ENCODE measurements around the gene COL4A3. TPM values are rescaled to one million over a fixed set of nuclear protein-coding genes. Genes with fewer than 3 reads are reported as not detected.

COL4A3 gene
- polyA plus RNA-seq, 6 donors from 2014 or later, result 0.07 to 0.77 (median 0.23) TPM; not detected in 1

DNA sequence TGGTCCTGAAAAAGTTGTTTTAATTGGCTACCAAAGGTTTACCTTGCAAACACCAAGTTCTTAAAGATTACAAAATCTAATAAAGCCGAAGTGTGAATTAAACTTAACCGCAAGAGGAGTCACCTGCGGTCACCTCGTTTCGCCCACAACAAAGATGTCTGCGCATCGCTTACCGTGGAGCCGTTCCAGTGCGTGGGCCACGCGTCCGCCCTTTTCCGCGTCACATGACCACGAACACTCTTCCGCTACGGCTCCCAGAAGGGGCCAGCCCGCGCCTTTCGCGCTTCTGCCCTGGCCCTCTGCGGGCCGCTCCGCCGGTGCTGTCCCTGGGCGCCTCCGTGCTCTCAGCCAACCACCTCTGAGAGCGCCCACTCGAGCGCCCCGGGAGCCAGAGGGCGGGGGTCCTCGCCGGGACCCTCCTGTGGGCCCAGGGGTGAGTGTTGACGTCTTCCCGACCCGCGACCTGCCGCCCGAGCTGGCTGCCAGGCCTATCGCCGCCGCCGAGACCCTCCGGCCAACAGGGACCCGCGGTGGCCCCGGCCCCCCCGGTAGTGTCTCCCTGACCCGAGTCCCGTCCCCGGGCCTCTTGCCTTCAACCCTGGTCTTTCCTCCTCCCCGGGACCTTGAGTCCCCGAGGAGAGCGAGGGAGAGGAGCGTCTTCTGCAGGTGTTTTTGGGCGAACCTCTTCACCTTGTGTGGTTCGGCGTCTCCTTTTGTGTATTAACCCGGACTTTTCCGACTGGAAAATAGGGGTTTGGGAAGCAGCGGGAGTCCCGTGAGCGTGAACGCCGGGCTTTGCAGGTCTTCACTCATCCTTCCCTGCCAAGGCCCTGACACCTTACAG, 160.8 kb downstream of the COL4A3 start, which contains the start of gene MFF:
TSS of gene MFF (plus strand) at position 257 of the 844 bp plus-strand sequence. CDS start 5,415 bp downstream, outside the sequence.
- peak within 1 kb of the TSS; percentile 86 to 95 (median 91) for H3K27ac Mint-ChIP-seq
- peaks cover 0 to 6% (median 0%) of the 10 kb centered on the region in 7 donors for H3K9me3 Mint-ChIP-seq
- DNase-seq (peak; percentile 91), ATAC-seq (ENCODE audit: low read depth in 2 of 2) (peak; percentile 98)
- peaks cover 6 to 15% (median 9%) of the 10 kb centered on the region in 3 donors for H3K27me3 Mint-ChIP-seq
- peak within 1 kb of the TSS; percentile 92 to 98 (median 96) for H3K4me3 Mint-ChIP-seq
- H3K36me3 Mint-ChIP-seq, result no peaks in the 10 kb centered on the region
- H3K4me1 Mint-ChIP-seq, result peaks cover 15 to 34% (median 33%) of the 10 kb centered on the region in 3 donors

DNA sequence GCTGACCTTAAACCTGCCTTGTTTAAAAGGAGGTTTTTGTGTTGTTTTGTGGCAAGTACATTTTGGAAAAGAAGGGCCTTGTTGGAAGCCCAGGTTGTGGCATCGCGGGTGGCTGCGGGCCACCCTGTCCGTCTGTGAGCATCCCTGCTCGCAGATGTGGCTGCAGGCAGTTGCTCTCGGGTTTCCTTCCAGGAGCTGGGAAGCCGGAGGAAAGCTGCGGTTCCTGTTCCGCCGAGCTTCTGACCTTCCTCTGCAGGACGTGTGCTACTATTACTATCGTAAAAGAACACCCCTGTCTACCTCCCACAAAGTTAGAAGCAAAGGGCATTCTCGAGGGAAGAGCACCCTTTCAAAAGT, 161.4 kb downstream of the COL4A3 start:
- Mint-ChIP-seq H3K27me3 (peaks cover 6 to 15% (median 9%) of the 10 kb centered on the region in 3 donors), H3K27ac (peak overlapping the region; percentile 80 to 92 (median 86)), H3K36me3 (no peaks in the 10 kb centered on the region), H3K9me3 (peaks cover 0 to 6% (median 0%) of the 10 kb centered on the region in 7 donors), H3K4me3 (peak overlapping the region; percentile 92 to 98 (median 96)), H3K4me1 (peaks cover 15 to 37% (median 33%) of the 10 kb centered on the region in 3 donors)
- DNase-seq, result no peak
- no peak for ATAC-seq (ENCODE audit: low read depth in 2 of 2)

DNA sequence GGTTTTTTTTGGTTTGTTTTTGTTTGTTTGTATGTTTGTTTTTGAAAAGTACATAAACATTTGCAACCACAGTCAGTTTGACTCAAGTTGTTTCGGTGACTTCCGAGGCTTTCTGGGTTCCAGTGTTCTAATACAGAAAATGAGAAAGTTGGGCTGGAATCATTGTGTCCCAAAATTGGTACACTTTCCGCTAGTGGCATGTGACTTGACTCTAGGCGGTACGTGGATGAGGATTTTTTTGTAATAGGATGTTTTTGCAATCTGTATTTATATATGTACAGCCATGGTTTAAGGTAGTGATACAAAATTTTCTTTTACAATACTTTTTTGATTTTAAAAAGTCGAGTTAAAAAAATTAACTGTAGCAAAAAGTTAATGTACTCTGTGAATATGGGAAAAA, 162.4 kb downstream of the COL4A3 start:
- peaks cover 0 to 2% (median 0%) of the 10 kb centered on the region in 7 donors for H3K9me3 Mint-ChIP-seq
- H3K27ac Mint-ChIP-seq, result peak overlapping the region in 1 of 6 donors; percentile 87
- no peak for ATAC-seq (ENCODE audit: low read depth in 2 of 2)
- no peak for DNase-seq
- H3K4me1 Mint-ChIP-seq, result peaks cover 15 to 37% (median 33%) of the 10 kb centered on the region in 3 donors
- peak overlapping the region in 6 of 8 donors; percentile 29 to 97 (median 96) for H3K4me3 Mint-ChIP-seq
- H3K36me3 Mint-ChIP-seq, result no peaks in the 10 kb centered on the region
- peaks cover 5 to 14% (median 9%) of the 10 kb centered on the region in 3 donors for H3K27me3 Mint-ChIP-seq

DNA sequence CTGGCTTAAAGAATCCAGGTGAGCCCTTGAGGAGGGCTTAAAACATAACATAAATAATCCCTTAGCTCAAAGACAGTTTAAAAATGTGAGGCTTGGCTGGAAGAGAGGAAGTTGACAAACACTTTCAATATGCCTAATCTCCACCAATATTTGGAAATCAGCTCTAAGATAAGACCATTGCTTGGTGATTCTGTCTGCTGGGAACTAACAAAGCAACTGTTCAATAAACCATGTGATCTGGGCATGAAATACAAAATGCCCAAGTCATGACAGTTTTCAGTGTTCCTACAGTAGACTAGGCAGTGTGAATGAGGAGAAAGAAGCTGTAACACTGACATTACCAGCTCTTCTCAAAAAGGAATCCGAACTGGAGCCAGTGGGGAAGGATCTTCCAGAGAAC, 171.3 kb downstream of the COL4A3 start:
- peaks cover 0 to 3% (median 0%) of the 10 kb centered on the region in 3 donors for H3K4me1 Mint-ChIP-seq
- DNase-seq (no peak), ATAC-seq (ENCODE audit: low read depth in 2 of 2) (no peak)
- no peak overlapping the region for H3K4me3 Mint-ChIP-seq
- H3K36me3 Mint-ChIP-seq, result peaks cover 17 to 29% of the 10 kb centered on the region in 2 donors
- H3K9me3 Mint-ChIP-seq, result no peaks in the 10 kb centered on the region
- H3K27me3 Mint-ChIP-seq, result no peaks in the 10 kb centered on the region
- H3K27ac Mint-ChIP-seq, result no peak overlapping the region

DNA sequence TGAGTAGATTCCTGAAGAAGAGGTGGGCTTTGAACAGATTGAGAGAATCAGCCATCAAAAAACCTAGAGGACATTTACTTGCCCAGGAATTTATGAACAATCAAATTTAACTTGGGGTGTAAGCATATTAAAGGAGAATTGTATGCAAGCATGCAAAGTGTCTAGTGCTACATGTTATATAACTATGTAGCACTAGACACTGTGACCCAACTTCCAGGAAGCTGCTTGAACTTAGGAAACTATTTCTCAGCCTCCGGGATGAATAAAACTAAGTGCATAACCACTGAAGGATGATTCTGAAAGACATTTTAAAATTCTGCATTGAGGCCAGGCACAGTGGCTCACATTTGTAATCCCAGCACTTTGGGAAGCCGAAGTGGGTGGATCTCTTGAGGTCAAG, 173.0 kb downstream of the COL4A3 start:
- no peak for DNase-seq
- ATAC-seq (ENCODE audit: low read depth in 2 of 2), result no peak
- peaks cover 0 to 3% (median 0%) of the 10 kb centered on the region in 3 donors for H3K4me1 Mint-ChIP-seq
- no peaks in the 10 kb centered on the region for H3K9me3 Mint-ChIP-seq
- peaks cover 13 to 29% of the 10 kb centered on the region in 2 donors for H3K36me3 Mint-ChIP-seq
- H3K4me3 Mint-ChIP-seq, result no peak overlapping the region
- H3K27me3 Mint-ChIP-seq, result no peaks in the 10 kb centered on the region
- no peak overlapping the region for H3K27ac Mint-ChIP-seq

DNA sequence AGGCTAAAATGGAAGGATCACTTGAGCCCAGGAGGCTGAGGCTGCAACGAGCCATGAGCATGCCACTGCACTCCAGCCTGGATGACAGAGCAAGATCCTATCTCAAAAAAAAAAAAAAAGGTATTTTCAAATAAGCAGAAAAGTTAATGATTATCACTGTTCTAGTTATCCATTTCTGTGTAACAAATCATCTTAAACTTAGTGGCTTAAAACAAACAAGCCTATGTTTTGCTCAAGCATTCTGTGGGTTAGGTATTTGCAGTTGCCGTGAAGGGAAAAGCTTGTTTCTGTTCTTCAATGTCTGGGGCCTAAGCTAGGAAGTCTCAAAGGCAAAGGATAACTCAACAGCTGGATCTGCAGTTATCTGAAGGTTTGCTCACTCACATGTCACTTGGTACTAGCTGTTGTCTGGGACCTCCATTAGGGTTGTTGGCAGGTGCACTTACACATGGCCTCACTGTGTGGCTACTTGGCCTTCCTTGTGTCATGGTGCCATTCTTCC, 174.7 kb downstream of the COL4A3 start:
- peaks cover 10 to 35% of the 10 kb centered on the region in 2 donors for H3K36me3 Mint-ChIP-seq
- H3K9me3 Mint-ChIP-seq, result no peaks in the 10 kb centered on the region
- peaks cover 0 to 3% (median 0%) of the 10 kb centered on the region in 3 donors for H3K4me1 Mint-ChIP-seq

DNA sequence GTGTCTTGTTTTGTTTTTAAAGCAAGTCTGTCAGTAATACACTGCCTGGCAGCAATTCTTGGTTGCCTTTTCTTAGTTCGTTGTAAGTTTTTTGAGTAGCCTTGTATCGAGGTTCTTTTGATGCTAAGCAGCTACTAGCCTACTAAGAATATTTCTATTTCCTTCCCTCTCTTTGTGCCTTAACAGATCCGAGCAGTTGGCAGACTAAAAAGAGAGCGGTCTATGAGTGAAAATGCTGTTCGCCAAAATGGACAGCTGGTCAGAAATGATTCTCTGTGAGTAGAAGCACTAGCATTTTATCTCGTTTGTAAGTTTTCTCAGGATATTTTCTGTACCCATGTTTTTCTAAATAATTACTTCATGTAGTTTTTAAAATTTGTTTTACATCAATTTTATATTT, 175.7 kb downstream of the COL4A3 start:
- no peak for ATAC-seq (ENCODE audit: low read depth in 2 of 2)
- no peak for DNase-seq
- Mint-ChIP-seq H3K36me3 (peaks cover 10 to 25% of the 10 kb centered on the region in 2 donors), H3K4me1 (peaks cover 0 to 3% (median 0%) of the 10 kb centered on the region in 3 donors), H3K27ac (no peak overlapping the region), H3K4me3 (no peak overlapping the region), H3K9me3 (no peaks in the 10 kb centered on the region), H3K27me3 (no peaks in the 10 kb centered on the region)

More for the DNA sequence above, 174.7 kb downstream of the COL4A3 start:
- no peak for ATAC-seq (ENCODE audit: low read depth in 2 of 2)
- H3K27me3 Mint-ChIP-seq, result no peaks in the 10 kb centered on the region
- H3K4me3 Mint-ChIP-seq, result no peak overlapping the region
- H3K27ac Mint-ChIP-seq, result no peak overlapping the region
- no peak for DNase-seq

DNA sequence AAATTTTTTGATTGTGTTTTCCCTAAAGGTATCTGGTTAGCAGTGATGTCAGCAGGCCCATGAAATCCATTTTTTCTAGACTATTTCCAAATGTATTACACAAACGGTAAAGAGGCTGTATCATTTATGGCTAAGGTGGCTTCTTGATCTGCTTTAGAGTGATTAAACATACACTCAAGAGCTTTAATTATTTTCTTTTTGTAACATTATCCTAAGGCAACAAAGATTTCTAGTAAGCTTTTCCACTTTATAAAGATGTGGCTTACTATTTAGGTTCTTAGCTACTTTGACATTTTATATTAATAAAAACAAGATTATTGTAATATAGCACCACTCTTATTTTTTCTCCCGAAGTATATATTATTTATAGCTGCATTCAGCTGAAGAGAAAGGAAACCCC, 177.1 kb downstream of the COL4A3 start:
- Mint-ChIP-seq H3K9me3 (no peaks in the 10 kb centered on the region), H3K36me3 (peaks cover 0 to 11% of the 10 kb centered on the region in 2 donors), H3K27me3 (no peaks in the 10 kb centered on the region), H3K27ac (no peak overlapping the region), H3K4me3 (no peak overlapping the region), H3K4me1 (peaks cover 0 to 3% (median 0%) of the 10 kb centered on the region in 3 donors)
- ATAC-seq (ENCODE audit: low read depth in 2 of 2) (no peak), DNase-seq (no peak)

DNA sequence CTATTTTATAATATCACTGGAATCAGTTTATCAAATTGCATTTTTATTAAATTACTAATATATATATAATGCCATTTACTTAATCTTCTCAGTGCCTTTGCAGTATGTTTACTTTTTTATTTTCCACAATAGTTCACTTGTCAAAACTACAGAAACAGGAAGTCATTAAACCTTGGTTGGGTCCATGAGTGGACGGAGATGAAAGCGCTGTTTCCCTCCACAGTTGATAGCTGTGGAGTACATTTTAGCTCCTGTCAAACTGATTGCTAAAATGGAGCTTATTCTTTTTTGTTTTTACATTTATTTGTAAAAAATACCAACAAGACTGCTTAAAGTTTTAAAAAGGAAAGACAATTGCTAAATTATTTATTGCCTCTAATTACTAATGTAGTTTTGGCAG, 179.8 kb downstream of the COL4A3 start:
- ATAC-seq (ENCODE audit: low read depth in 2 of 2) (no peak), DNase-seq (no peak)
- Mint-ChIP-seq H3K27me3 (no peaks in the 10 kb centered on the region), H3K4me3 (no peak overlapping the region), H3K9me3 (no peaks in the 10 kb centered on the region), H3K27ac (no peak overlapping the region), H3K36me3 (peaks cover 0 to 11% of the 10 kb centered on the region in 2 donors), H3K4me1 (peaks cover 0 to 2% (median 0%) of the 10 kb centered on the region in 3 donors)

DNA sequence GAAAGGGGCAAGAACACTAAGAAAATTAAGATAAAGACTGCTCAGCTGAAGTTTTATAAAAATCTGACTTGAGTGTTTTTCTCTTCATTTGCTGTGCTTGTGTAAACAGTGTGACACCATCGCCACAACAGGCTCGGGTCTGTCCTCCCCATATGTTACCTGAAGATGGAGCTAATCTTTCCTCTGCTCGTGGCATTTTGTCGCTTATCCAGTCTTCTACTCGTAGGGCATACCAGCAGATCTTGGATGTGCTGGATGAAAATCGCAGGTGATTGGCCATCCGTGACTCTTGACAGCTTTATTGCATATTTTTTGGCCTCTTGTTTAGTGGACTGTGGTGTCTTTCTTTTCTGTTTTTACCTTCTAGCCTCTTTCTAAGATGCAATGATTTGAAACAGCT, 182.7 kb downstream of the COL4A3 start:
- Mint-ChIP-seq H3K4me3 (no peak overlapping the region), H3K27me3 (no peaks in the 10 kb centered on the region), H3K36me3 (peaks cover under 1 to 8% of the 10 kb centered on the region in 2 donors), H3K4me1 (no peaks in the 10 kb centered on the region), H3K9me3 (no peaks in the 10 kb centered on the region), H3K27ac (peak overlapping the region in 1 of 6 donors; percentile 72)
- no peak for ATAC-seq (ENCODE audit: low read depth in 2 of 2)
- no peak for DNase-seq

DNA sequence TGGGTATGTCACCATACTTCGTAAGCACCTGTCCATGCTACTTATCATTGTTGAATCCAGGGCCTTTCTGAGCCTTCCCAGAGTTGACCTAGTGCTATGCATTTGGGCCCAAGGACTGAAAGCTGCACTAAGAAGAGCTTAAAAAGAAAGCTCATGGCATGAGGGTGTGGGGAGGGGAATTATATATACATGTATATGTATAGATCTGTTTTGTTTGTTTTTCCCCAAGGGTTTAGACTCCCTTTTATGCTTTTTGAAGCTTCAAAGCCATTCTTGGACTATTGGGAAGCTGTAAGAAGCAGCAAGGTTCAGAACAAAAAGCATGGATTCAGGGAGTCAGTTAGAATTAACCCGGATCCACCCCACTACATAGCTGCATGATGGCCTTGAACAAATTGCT, 183.9 kb downstream of the COL4A3 start:
- Mint-ChIP-seq H3K36me3 (peaks cover 7 to 10% of the 10 kb centered on the region in 2 donors), H3K9me3 (no peaks in the 10 kb centered on the region), H3K4me3 (no peak overlapping the region), H3K4me1 (no peaks in the 10 kb centered on the region), H3K27ac (no peak overlapping the region), H3K27me3 (no peaks in the 10 kb centered on the region)
- no peak for ATAC-seq (ENCODE audit: low read depth in 2 of 2)
- DNase-seq, result no peak

DNA sequence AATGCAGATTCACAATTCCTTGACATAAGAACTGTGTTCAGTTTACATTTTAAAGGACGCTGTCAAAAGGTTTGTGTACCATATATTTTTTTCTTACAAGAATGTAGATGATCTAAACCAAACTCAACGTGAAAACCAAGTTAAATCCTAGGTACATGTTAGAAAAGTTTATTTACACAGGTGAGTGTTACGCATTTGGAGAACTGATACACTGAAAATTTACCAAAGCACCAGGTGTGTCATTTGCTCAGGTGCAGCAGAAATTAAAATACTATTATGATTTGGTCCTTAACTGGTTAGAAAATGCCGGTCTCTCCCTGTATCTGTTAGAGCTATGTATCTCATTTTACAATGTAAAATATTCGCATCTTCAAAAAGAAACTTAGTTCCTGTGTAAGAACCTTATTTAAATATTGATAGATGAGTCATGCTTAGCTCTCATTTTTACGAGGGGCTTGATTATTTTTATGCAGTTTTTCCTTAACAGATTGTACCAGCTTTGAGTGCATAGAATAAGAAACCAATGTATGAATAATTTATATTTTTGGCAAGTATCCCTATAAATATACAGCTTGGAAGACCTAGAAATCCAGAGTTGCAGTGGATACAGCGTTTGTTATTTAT, 185.7 kb downstream of the COL4A3 start:
- no peak for DNase-seq
- Mint-ChIP-seq H3K27ac (no peak overlapping the region), H3K4me3 (no peak overlapping the region), H3K36me3 (peaks cover 7 to 10% of the 10 kb centered on the region in 2 donors), H3K27me3 (no peaks in the 10 kb centered on the region), H3K4me1 (no peaks in the 10 kb centered on the region), H3K9me3 (no peaks in the 10 kb centered on the region)
- ATAC-seq (ENCODE audit: low read depth in 2 of 2), result no peak

DNA sequence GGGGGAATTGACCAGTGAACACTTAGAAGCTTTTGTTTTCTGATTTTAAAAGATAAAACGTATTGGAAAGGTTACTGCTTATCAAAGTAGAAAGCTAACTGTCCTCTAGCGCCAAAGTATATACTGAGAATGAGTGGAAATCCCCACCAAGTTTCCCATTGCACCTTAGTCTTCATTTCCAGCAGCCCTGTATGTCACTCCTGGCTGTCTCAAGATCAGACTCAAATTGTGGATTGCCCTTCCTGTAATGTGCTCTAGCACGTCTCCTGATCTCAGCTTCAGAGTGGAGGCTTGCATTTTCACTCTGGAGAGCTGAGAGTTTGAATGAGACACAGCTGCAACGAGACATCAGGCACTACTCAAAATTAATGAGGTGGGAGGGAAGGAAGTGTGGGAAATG, 187.2 kb downstream of the COL4A3 start:
- Mint-ChIP-seq H3K4me3 (peak overlapping the region in 1 of 8 donors; percentile 66), H3K4me1 (no peaks in the 10 kb centered on the region), H3K27ac (peak overlapping the region in 2 of 6 donors; percentile 16 to 77), H3K9me3 (no peaks in the 10 kb centered on the region), H3K27me3 (no peaks in the 10 kb centered on the region), H3K36me3 (peaks cover 7 to 16% of the 10 kb centered on the region in 2 donors)
- no peak for DNase-seq
- no peak for ATAC-seq (ENCODE audit: low read depth in 2 of 2)

All from naive B cell (primary cell).